OCI-LY7 (cell line): ENCODE results near the gene RGL1. TPM values are rescaled to one million over a fixed set of nuclear protein-coding genes. Genes with fewer than 3 reads are reported as not detected.

ENCODE experiments used
- BruUV-seq: library from RNA; stranded (reverse); fragments of 400-500 nt; replicated peaks from 2 replicates; lab custom pipeline; 2021; lab: Mats Ljungman, UMichigan
- CTCF ChIA-PET: fragments of 300-600 bp; sonication (Branson Sonifier 250); formaldehyde crosslinking; loops from one replicate; lab custom pipeline; 2022; ENCODE audit warnings: antibody characterized with exemption; ENCODE audit not compliant: unreplicated experiment; lab: Charles Lee
- POLR2A ChIA-PET: fragments of 300-600 bp; sonication (Branson Sonifier 250); formaldehyde crosslinking; loops from one replicate; lab custom pipeline; 2022; ENCODE audit warnings: antibody characterized with exemption; lab: Charles Lee
- DNase-seq: peaks from one replicate; pipeline ENCODE4 v3.0.0-alpha.2; 2015; ENCODE audit warnings: low spot score
- H2AFZ ChIP-seq: fragments of 200-600 bp; sonication (generic), shearing (Covaris generic); 2 replicates; pipeline ENCODE4 v1.6.1; 2014; ENCODE audit warnings: mild to moderate bottlenecking, antibody characterized with exemption, low read length, moderate library complexity
- H3K27ac ChIP-seq: fragments of 200-600 bp; sonication (generic); 2 replicates; pipeline ENCODE4 v1.5.1; 2014; ENCODE audit warnings: mixed run types, low read depth, mild to moderate bottlenecking, moderate library complexity, low read length, inconsistent platforms; ENCODE audit not compliant: poor library complexity, severe bottlenecking
- H3K36me3 ChIP-seq: fragments of 200-600 bp; sonication (generic); 2 replicates; pipeline ENCODE4 v1.6.1; 2014; ENCODE audit warnings: mild to moderate bottlenecking, antibody characterized with exemption, low read length, moderate library complexity, mixed read lengths; ENCODE audit not compliant: insufficient read depth
- H3K4me1 ChIP-seq: fragments of 200-600 bp; sonication (generic); 2 replicates; pipeline ENCODE4 v1.5.1; 2014; ENCODE audit warnings: mild to moderate bottlenecking, low read length; ENCODE audit not compliant: insufficient read depth, poor library complexity, severe bottlenecking
- H3K4me2 ChIP-seq: fragments of 200-600 bp; sonication (generic); 2 replicates; pipeline ENCODE4 v1.6.1; 2014; ENCODE audit warnings: mild to moderate bottlenecking, low read length
- H3K4me3 ChIP-seq: fragments of 200-600 bp; sonication (generic); 2 replicates; pipeline ENCODE4 v1.5.1; 2014; ENCODE audit warnings: mild to moderate bottlenecking, low read depth, low read length; ENCODE audit not compliant: poor library complexity, severe bottlenecking
- H3K79me2 ChIP-seq: fragments of 200-600 bp; sonication (generic); 2 replicates; pipeline ENCODE4 v1.6.1; 2016; ENCODE audit warnings: low read depth, mild to moderate bottlenecking, low read length, moderate library complexity, mixed read lengths; ENCODE audit not compliant: insufficient read depth
- H3K9me2 ChIP-seq: fragments of 200-600 bp; sonication (generic); 2 replicates; pipeline ENCODE4 v1.6.1; 2016; ENCODE audit warnings: mild to moderate bottlenecking, low read length, mixed read lengths; ENCODE audit not compliant: insufficient read depth
- H3K9me3 ChIP-seq: fragments of 200-600 bp; sonication (generic); 2 replicates; pipeline ENCODE4 v1.6.1; 2014; ENCODE audit warnings: mild to moderate bottlenecking, mixed run types, low read length, mixed read lengths
- H4K20me1 ChIP-seq: fragments of 200-600 bp; sonication (generic); 2 replicates; pipeline ENCODE4 v1.6.1; 2014; ENCODE audit warnings: mild to moderate bottlenecking, antibody characterized with exemption, low read length, moderate library complexity, mixed read lengths; ENCODE audit not compliant: insufficient read depth
- EZH2phosphoT487 ChIP-seq: fragments of 200-600 bp; sonication (generic); IDR thresholded peaks from 2 replicates; pipeline ENCODE4 v1.6.1; 2018; ENCODE audit warnings: low read depth, borderline replicate concordance, mild to moderate bottlenecking, mixed run types, antibody characterized with exemption, low read length, moderate library complexity, mixed read lengths
- intact Hi-C: fragments of 100-400 bp; cut with micrococcal nuclease; formaldehyde crosslinking; loops from one replicate; pipeline ENCODE4 v1.10.0; 2022; ENCODE audit not compliant: unreplicated experiment
- total RNA-seq, 2 experiments: library from RNA; depleted of rRNA in 1 of 2; stranded (reverse); fragments of >200 nt in 1 of 2; shearing (Covaris generic) in 1 of 2; gene quantifications; 2 replicates each; pipeline ENCODE4 v1.2.3, GENCODE V29; 2014 to 2022
- TF ChIP-seq, protein P1 (sequence below): fragments of 200-600 bp; sonication (generic); conservative IDR thresholded peaks from 2 replicates; pipeline ENCODE4 v1.5.1; 2014; ENCODE audit warnings: mild to moderate bottlenecking, antibody characterized with exemption, low read length, moderate library complexity, mixed read lengths

RGL1 gene
- total RNA-seq, 2 experiments from 2014 or later = 0.32 to 0.35 TPM

DNA sequence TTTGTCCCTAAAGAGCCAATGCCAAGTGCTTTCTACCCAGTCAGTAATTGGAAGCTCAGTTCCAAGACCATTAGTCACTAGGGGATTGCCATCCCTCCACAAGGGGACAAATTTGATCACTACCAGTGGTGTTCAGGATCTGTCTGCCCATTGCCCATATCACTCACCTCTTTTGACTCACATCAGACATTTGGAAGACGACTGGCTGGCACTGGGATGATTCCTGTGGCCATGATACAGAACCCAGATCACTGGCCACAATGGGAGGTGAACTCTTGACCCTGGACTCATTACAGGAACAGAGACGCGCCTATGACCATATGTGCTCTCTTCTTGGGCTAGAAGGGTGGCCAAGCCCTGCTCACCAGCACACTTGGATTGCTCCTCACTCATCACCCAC, 161.6 kb downstream of the RGL1 start:
- H2AFZ ChIP-seq = no peak overlapping the region
- H3K4me3 ChIP-seq = no peak overlapping the region
- ChIA-PET CTCF (no interaction called here), POLR2A (no interaction called here)
- no peak overlapping the region for H3K4me2 ChIP-seq
- no peaks in the 10 kb centered on the region for H3K9me3 ChIP-seq
- H3K4me1 ChIP-seq = no peaks in the 10 kb centered on the region
- no peak overlapping the region for H3K27ac ChIP-seq
- no TSS peak for BruUV-seq
- H4K20me1 ChIP-seq = no peaks in the 10 kb centered on the region
- DNase-seq = no peak
- intact Hi-C loops = no loop called here
- TF ChIP-seq, protein P1, sequence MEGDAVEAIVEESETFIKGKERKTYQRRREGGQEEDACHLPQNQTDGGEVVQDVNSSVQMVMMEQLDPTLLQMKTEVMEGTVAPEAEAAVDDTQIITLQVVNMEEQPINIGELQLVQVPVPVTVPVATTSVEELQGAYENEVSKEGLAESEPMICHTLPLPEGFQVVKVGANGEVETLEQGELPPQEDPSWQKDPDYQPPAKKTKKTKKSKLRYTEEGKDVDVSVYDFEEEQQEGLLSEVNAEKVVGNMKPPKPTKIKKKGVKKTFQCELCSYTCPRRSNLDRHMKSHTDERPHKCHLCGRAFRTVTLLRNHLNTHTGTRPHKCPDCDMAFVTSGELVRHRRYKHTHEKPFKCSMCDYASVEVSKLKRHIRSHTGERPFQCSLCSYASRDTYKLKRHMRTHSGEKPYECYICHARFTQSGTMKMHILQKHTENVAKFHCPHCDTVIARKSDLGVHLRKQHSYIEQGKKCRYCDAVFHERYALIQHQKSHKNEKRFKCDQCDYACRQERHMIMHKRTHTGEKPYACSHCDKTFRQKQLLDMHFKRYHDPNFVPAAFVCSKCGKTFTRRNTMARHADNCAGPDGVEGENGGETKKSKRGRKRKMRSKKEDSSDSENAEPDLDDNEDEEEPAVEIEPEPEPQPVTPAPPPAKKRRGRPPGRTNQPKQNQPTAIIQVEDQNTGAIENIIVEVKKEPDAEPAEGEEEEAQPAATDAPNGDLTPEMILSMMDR = no peak
- no peak for TF ChIP-seq EZH2phosphoT487
- no peaks in the 10 kb centered on the region for H3K9me2 ChIP-seq
- no peaks in the 10 kb centered on the region for H3K79me2 ChIP-seq
- no peaks in the 10 kb centered on the region for H3K36me3 ChIP-seq

DNA sequence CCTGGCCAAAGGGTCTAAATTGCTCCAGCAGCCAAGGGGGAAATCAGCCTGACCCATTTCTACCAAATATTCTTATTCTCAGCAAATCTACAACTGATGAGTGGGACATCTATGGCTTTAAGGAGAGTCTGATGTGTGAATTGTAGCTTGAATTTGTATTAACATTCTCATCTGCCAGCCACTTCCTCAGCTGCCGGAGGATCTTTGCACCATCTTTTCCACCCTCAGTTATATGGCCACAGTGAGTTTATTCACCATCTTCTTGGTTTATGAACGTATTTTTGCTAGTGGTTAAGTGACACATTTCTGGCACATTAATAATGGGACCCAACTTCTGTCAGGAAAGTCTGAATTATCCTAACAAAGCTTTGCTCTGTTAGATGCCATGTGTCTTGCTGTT, 163.0 kb downstream of the RGL1 start:
- POLR2A ChIA-PET = interaction anchor here (0.6 to 0.7 kb wide), 2 partner anchors 145 to 431 kb away, joined by 3 read pairs; no protein-coding TSS in a partner anchor
- no peaks in the 10 kb centered on the region for H3K79me2 ChIP-seq
- BruUV-seq = no TSS peak
- H3K36me3 ChIP-seq = no peaks in the 10 kb centered on the region
- TF ChIP-seq EZH2phosphoT487 = no peak
- TF ChIP-seq, protein P1 = no peak
- CTCF ChIA-PET = no interaction called here
- no peak for DNase-seq
- no peaks in the 10 kb centered on the region for H3K4me1 ChIP-seq
- H4K20me1 ChIP-seq = no peaks in the 10 kb centered on the region
- H3K9me2 ChIP-seq = no peaks in the 10 kb centered on the region
- no peak overlapping the region for H3K27ac ChIP-seq
- no peak overlapping the region for H3K4me3 ChIP-seq
- no peak overlapping the region for H3K4me2 ChIP-seq
- H3K9me3 ChIP-seq = no peaks in the 10 kb centered on the region
- H2AFZ ChIP-seq = no peak overlapping the region
- intact Hi-C loops = no loop called here

DNA sequence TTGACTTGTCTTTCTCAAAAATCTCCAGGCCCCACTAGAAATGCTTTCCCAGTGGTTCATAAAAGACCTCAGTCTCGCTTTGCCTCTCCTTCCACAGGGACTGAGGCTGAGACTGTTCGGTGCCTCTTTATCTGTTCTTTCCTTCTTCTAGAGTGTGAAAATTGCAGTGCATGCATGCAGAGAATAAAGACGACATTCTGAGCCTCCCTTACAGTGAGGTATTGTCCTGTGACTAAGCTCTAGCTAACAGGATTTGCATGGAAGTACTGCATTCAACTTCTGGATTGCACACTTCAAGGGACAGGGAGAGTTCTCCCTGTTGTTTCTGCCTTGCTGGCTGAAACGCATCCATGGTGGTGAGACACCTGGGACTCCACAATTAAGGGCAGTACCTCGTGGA, 163.5 kb downstream of the RGL1 start:
- H3K79me2 ChIP-seq = no peaks in the 10 kb centered on the region
- ChIA-PET POLR2A (interaction anchor here (0.7 kb wide), 1 partner anchor 431 kb away, joined by 3 read pairs; no protein-coding TSS in a partner anchor), CTCF (no interaction called here)
- no peaks in the 10 kb centered on the region for H3K36me3 ChIP-seq
- H3K4me2 ChIP-seq = no peak overlapping the region
- H3K9me2 ChIP-seq = no peaks in the 10 kb centered on the region
- H3K9me3 ChIP-seq = no peaks in the 10 kb centered on the region
- DNase-seq = no peak
- BruUV-seq = no TSS peak
- H3K4me1 ChIP-seq = no peaks in the 10 kb centered on the region
- intact Hi-C loops = no loop called here
- no peak overlapping the region for H3K4me3 ChIP-seq
- H4K20me1 ChIP-seq = no peaks in the 10 kb centered on the region
- H3K27ac ChIP-seq = no peak overlapping the region
- TF ChIP-seq, protein P1 = no peak
- no peak for TF ChIP-seq EZH2phosphoT487
- no peak overlapping the region for H2AFZ ChIP-seq
